Panc1 (cell line): Measurements from ENCODE around the gene OR13C2. TPM values are rescaled to one million over a fixed set of nuclear protein-coding genes. Genes with fewer than 3 reads are reported as not detected.

ENCODE experiments used
- ATAC-seq: fragments of 200-7000 bp; cut with Tn5 transposase; 2 replicates; pipeline ENCODE4 v1.9.1; 2020; ENCODE audit warnings: mild to moderate bottlenecking, moderate library complexity
- BruUV-seq: library from RNA; stranded (reverse); fragments of 400-500 nt; replicated peaks from 2 replicates; lab custom pipeline; 2021; lab: Mats Ljungman, UMichigan
- CTCF ChIA-PET: fragments of 300-600 bp; sonication (Branson Sonifier 250); formaldehyde crosslinking; loops from one replicate; lab custom pipeline; 2022; ENCODE audit warnings: antibody characterized with exemption; lab: Charles Lee
- POLR2A ChIA-PET: fragments of 300-600 bp; sonication (Branson Sonifier 250); formaldehyde crosslinking; loops from one replicate; lab custom pipeline; 2022; ENCODE audit warnings: antibody characterized with exemption; lab: Charles Lee
- DNase-seq: peaks from one replicate; pipeline ENCODE4 v3.0.0-alpha.2; 2010; ENCODE audit warnings: low read depth, low spot score
- H3K27ac ChIP-seq: 2 replicates; pipeline ENCODE4 v1.5.1; 2011; ENCODE audit warnings: mild to moderate bottlenecking, low read length, inconsistent platforms
- H3K27me3 ChIP-seq: fragments of 200-500 bp; sonication (Bioruptor generic); 2 replicates; pipeline ENCODE4 v1.6.0; 2014; ENCODE audit warnings: low read length, inconsistent platforms; ENCODE audit not compliant: control insufficient read depth, insufficient read depth
- H3K36me3 ChIP-seq: fragments of 200-500 bp; sonication (Bioruptor generic); 2 replicates; pipeline ENCODE4 v1.5.1; 2014; ENCODE audit warnings: inconsistent platforms, mild to moderate bottlenecking, low read length, moderate library complexity; ENCODE audit not compliant: control insufficient read depth, insufficient read depth
- H3K4me1 ChIP-seq: 2 replicates; pipeline ENCODE4 v1.5.1; 2011; ENCODE audit warnings: inconsistent platforms, mild to moderate bottlenecking, low read length, moderate library complexity; ENCODE audit not compliant: control insufficient read depth, insufficient read depth
- H3K4me3 ChIP-seq, 2 experiments: 2 replicates each; pipeline ENCODE4 v1.5.1; 2011 to 2012; ENCODE audit warnings: low read depth in 2 of 2, low read length in 2 of 2, mild to moderate bottlenecking in 2 of 2, inconsistent platforms in 1 of 2, moderate library complexity in 1 of 2
- H3K9me3 ChIP-seq: fragments of 200-500 bp; sonication (Bioruptor generic); 2 replicates; pipeline ENCODE4 v1.5.1; 2014; ENCODE audit warnings: low read depth, mild to moderate bottlenecking, inconsistent platforms, low read length, moderate library complexity; ENCODE audit not compliant: control insufficient read depth, insufficient read depth
- CTCF ChIP-seq: fragments of 450-650 bp; IDR thresholded peaks from 2 replicates; pipeline ENCODE4 v1.5.1; 2017; ENCODE audit warnings: mild to moderate bottlenecking
- POLR2AphosphoS5 ChIP-seq: IDR thresholded peaks from 2 replicates; pipeline ENCODE4 v1.6.1; 2012; ENCODE audit warnings: mild to moderate bottlenecking, low read depth, low read length, moderate library complexity
- REST ChIP-seq, 2 experiments: IDR thresholded peaks; 2 replicates each; pipeline ENCODE4 v1.6.1; 2011 to 2012; ENCODE audit warnings: low read depth in 2 of 2, control low read depth in 1 of 2, low read length in 1 of 2, mild to moderate bottlenecking in 1 of 2, moderate library complexity in 1 of 2; ENCODE audit not compliant: insufficient read depth in 1 of 2
- SIN3A ChIP-seq: IDR thresholded peaks from 2 replicates; pipeline ENCODE4 v1.6.1; 2012; ENCODE audit warnings: low read depth, mild to moderate bottlenecking, low read length, moderate library complexity, borderline replicate concordance; ENCODE audit not compliant: insufficient read depth
- TCF7L2 ChIP-seq: IDR thresholded peaks from 2 replicates; pipeline ENCODE4 v1.6.1; 2011; ENCODE audit warnings: mild to moderate bottlenecking, low read depth, low read length, inconsistent platforms
- in situ Hi-C: cut with HindIII; loops from 2 replicates; pipeline ENCODE4 v1.10.0; 2016; ENCODE audit warnings: low sequenced_read_pairs, low pct_unique_long_range_greater_than_20kb
- intact Hi-C: fragments of 100-400 bp; cut with micrococcal nuclease; formaldehyde crosslinking; loops from one replicate; pipeline ENCODE4 v1.10.0; 2022; ENCODE audit not compliant: unreplicated experiment
- total RNA-seq: library from RNA; stranded (reverse); gene quantifications from one replicate; pipeline ENCODE4 v1.2.1, GENCODE V29; 2021; ENCODE audit not compliant: unreplicated experiment

Gene OR13C2
- total RNA-seq, 1 experiment from 2014 or later, result not detected

GRCh38 chr9:104556830-104557634, 48.4 kb downstream of the OR13C2 start:
- Histone ChIP-seq H3K36me3 (no peaks in the 10 kb centered on the region), H3K4me1 (no peaks in the 10 kb centered on the region), H3K4me3 (no peak overlapping the region), H3K9me3 (no peaks in the 10 kb centered on the region), H3K27me3 (no peaks in the 10 kb centered on the region), H3K27ac (no peak overlapping the region)
- POLR2A ChIA-PET, result no interaction called here
- ATAC-seq (no peak), DNase-seq (no peak)
- BruUV-seq, result no TSS peak
- intact Hi-C loops, result no loop called here
- CTCF ChIA-PET, result no interaction called here
- TF ChIP-seq REST (IDR thresholded peaks at IDR 0.05; ENCODE audit: insufficient read depth in 1 of 2, low read depth in 2 of 2, low read length in 1 of 2), result no peak
- TF ChIP-seq TCF7L2, result no peak
- TF ChIP-seq CTCF, result no peak
- TF ChIP-seq POLR2AphosphoS5, result no peak
- TF ChIP-seq SIN3A, result no peak
- in situ Hi-C loops, result no loop called here

- intact Hi-C loops, result no loop called here
- ATAC-seq, result no peak
- in situ Hi-C loops, result no loop called here
- no peak for DNase-seq
- BruUV-seq, result no TSS peak
- POLR2A ChIA-PET, result no interaction called here
- no peaks in the 10 kb centered on the region for H3K27me3 ChIP-seq
- H3K4me1 ChIP-seq, result no peaks in the 10 kb centered on the region
- H3K36me3 ChIP-seq, result no peaks in the 10 kb centered on the region
- no peaks in the 10 kb centered on the region for H3K9me3 ChIP-seq
- no peak overlapping the region for H3K4me3 ChIP-seq
- CTCF ChIA-PET, result no interaction called here
- no peak for TF ChIP-seq SIN3A
- no peak for TF ChIP-seq REST (IDR thresholded peaks at IDR 0.05; ENCODE audit: insufficient read depth in 1 of 2, low read depth in 2 of 2, low read length in 1 of 2)
- no peak for TF ChIP-seq TCF7L2
- no peak for TF ChIP-seq CTCF
- no peak for TF ChIP-seq POLR2AphosphoS5
- no peak overlapping the region for H3K27ac ChIP-seq
Observed at GRCh38 chr9:104555521-104555920, 49.9 kb downstream of the OR13C2 start.
